HG03139 (cell line): ENCODE measurements around the gene ESD.
"Not testable (repeated sequence)": the region's sequence is repeated elsewhere in the genome, so short reads cannot be mapped to it uniquely, and the experiment has no call there.

Experiments
- ATAC-seq: cut with Tn5 transposase; IDR thresholded peaks from one replicate; pipeline ENCODE4 v1.9.1; 2021; ENCODE audit not compliant: unreplicated experiment

ESD gene

GRCh38 chr13:46796515-46797474 lies at the start of gene ESD:
ESD (minus strand) TSS chr13:46797161; CDS start chr13:46791413, 5,748 bp downstream.
- ATAC-seq: peak; percentile 88

GRCh38 chr13:46846726-46847125 lies 49.8 kb upstream of the ESD start:
- ATAC-seq: no peak

GRCh38 chr13:46845146-46845545 lies 48.2 kb upstream of the ESD start:
- no peak for ATAC-seq

- ATAC-seq: no peak
Measured at GRCh38 chr13:46844431-46844830, 47.5 kb upstream of the ESD start.

- no peak for ATAC-seq
Measured at GRCh38 chr13:46839399-46839798, 42.4 kb upstream of the ESD start.

- no peak for ATAC-seq
Measured at GRCh38 chr13:46834657-46835056, 37.7 kb upstream of the ESD start.

- no peak for ATAC-seq
Measured at GRCh38 chr13:46831588-46832194, 34.7 kb upstream of the ESD start.

GRCh38 chr13:46830405-46831005 lies 33.5 kb upstream of the ESD start:
- ATAC-seq: no peak

- ATAC-seq: no peak
Measured at GRCh38 chr13:46822551-46822950, 25.6 kb upstream of the ESD start.

GRCh38 chr13:46817838-46818476 lies 21.0 kb upstream of the ESD start:
- no peak for ATAC-seq

- ATAC-seq: no peak
Measured at GRCh38 chr13:46817095-46817494, 20.1 kb upstream of the ESD start.

GRCh38 chr13:46816371-46816770 lies 19.4 kb upstream of the ESD start:
- no peak for ATAC-seq

GRCh38 chr13:46812301-46812797 lies 15.4 kb upstream of the ESD start:
- ATAC-seq: no peak

GRCh38 chr13:46810440-46810839 lies 13.5 kb upstream of the ESD start:
- ATAC-seq: no peak

- ATAC-seq: not testable (repeated sequence)
Measured at GRCh38 chr13:46804921-46805320, 8.0 kb upstream of the ESD start.

- ATAC-seq: no peak
Measured at GRCh38 chr13:46804391-46804815, 7.4 kb upstream of the ESD start.

GRCh38 chr13:46803586-46803985 lies 6.6 kb upstream of the ESD start:
- ATAC-seq: no peak

GRCh38 chr13:46801858-46802257 lies 4.9 kb upstream of the ESD start:
- ATAC-seq: no peak

GRCh38 chr13:46799139-46799538 lies 2.2 kb upstream of the ESD start:
- ATAC-seq: no peak

GRCh38 chr13:46797501-46798237 lies 708 bp upstream of the ESD start:
- no peak for ATAC-seq
